Pancreas (tissue), 10 donors: ENCODE data around the gene PALLD. TPM values are rescaled to one million over a fixed set of nuclear protein-coding genes. Genes with fewer than 3 reads are reported as not detected.

Experiments
- ATAC-seq, 4 donors: fragments of 200-7000 bp; cut with Tn5 transposase; one replicate each; pipeline versions ENCODE4 v1.8.0 to v1.9.1; 2020; ENCODE audit warnings: mild to moderate bottlenecking in 4 of 4, moderate library complexity in 4 of 4
- DNase-seq, 6 donors: peaks; one replicate each; pipeline ENCODE4 v3.0.0-alpha.2; 2020
- FAIRE-seq: peaks from 2 replicates; lab custom pipeline; 2012; peaks lifted over from hg19 to GRCh38; lab: Jason Lieb, UNC
- H3K27ac ChIP-seq, 4 donors: fragments of 200-600 bp; sonication (generic); 1 replicate in 3 of 4; 2 replicates in 1 of 4; pipeline versions ENCODE4 v1.5.0 to v1.8.0; 2020
- H3K27me3 ChIP-seq, 4 donors: fragments of 200-600 bp; one replicate each; pipeline ENCODE4 v1.8.0; 2021
- H3K36me3 ChIP-seq, 3 donors: fragments of 200-600 bp; sonication (generic) in 1 of 3; one replicate each; pipeline versions ENCODE4 v1.5.0 to v1.8.0; 2020 to 2021
- H3K4me1 ChIP-seq, 3 donors: fragments of 200-600 bp; one replicate each; pipeline ENCODE4 v1.8.0; 2021
- H3K4me3 ChIP-seq, 4 donors: fragments of 200-600 bp; sonication (generic) in 2 of 4; one replicate each; pipeline versions ENCODE4 v1.5.0 to v1.8.0; 2020 to 2021
- H3K9me3 ChIP-seq, 4 donors: fragments of 200-600 bp; one replicate each; pipeline ENCODE4 v1.8.0; 2021
- CTCF ChIP-seq, 4 donors: fragments of 200-600 bp; sonication (generic) in 3 of 4; IDR thresholded peaks; one replicate each; pipeline versions ENCODE4 v1.5.0 to v1.8.0; 2021; ENCODE audit warnings: antibody characterized with exemption in 4 of 4
- WGBS, 2 donors: extraction: QIAGEN DNeasy Blood & Tissue Kit; methylation state at CpG; one replicate each; pipeline ENCODE4 v1.1.7; 2013; 5-methylcytosine and 5-hydroxymethylcytosine counted together
- intact Hi-C, 3 donors: fragments of 100-400 bp; cut with DNase I; formaldehyde crosslinking; loops; one replicate each; pipeline versions ENCODE4 v1.11.1 to v1.14.2; 2022
- polyA plus RNA-seq, 2 donors: library from polyadenylated mRNA; stranded (reverse); fragments of 200-250 nt; gene quantifications; one replicate each; pipeline ENCODE4 v1.2.3, GENCODE V29; 2013
- total RNA-seq, 6 donors: library from RNA; stranded (reverse); fragmentation: NEBNext Ultra II Directional in 4 of 6; extraction: Animal tissue kit (Norgen Biotek cat#: 25700) in 4 of 6; gene quantifications; one replicate each; pipeline versions ENCODE4 v1.2.1 to v1.2.4, GENCODE V29; 2021 to 2023
- donor health status: healthy with polysubstance abuse.
- donor health status: DM: no; HTN: no; CAD: no; lungs with moderate emphysema.
- donor health status: DM: no; HTN: no; CAD: no.
- donor health status: control.
- donor health status: control.
- donor health status: Bipolar disorder and iron deficiency.
- donor health status: DM: yes; HTN: yes; CAD: no.
- donor health status: DM: no; HTN: no; CAD: no.
- donor health status: DM: no; HTN: no; CAD: no.
- donor health status: DM: yes; HTN: yes; CAD: no.

PALLD gene
- total and polyA plus RNA-seq, 8 donors = 4.4 to 44.2 (median 14.1) TPM

GRCh38 chr4:168757500-168757899, 260.6 kb downstream of the PALLD start:
- no peak for DNase-seq
- no peaks in the 10 kb centered on the region for H3K9me3 ChIP-seq
- H3K36me3 ChIP-seq = no peaks in the 10 kb centered on the region
- intact Hi-C loops = no loop called here
- H3K27ac ChIP-seq = no peak overlapping the region
- H3K27me3 ChIP-seq = no peaks in the 10 kb centered on the region
- H3K4me1 ChIP-seq = no peaks in the 10 kb centered on the region
- FAIRE-seq = no peak
- no peak for TF ChIP-seq CTCF (IDR thresholded peaks at IDR 0.05)
- H3K4me3 ChIP-seq = no peak overlapping the region
- ATAC-seq = no peak
- 81 to 91% methylated on average over 8 of the region's 8 CpGs for WGBS, 2 donors

- DNase-seq (no peak), ATAC-seq (peak in 1 of 4 donors; percentile 46), FAIRE-seq (no peak)
- H3K4me3 ChIP-seq = no peak overlapping the region
- no peaks in the 10 kb centered on the region for H3K9me3 ChIP-seq
- TF ChIP-seq CTCF (IDR thresholded peaks at IDR 0.05) = no peak
- no peaks in the 10 kb centered on the region for H3K4me1 ChIP-seq
- no peak overlapping the region for H3K27ac ChIP-seq
- no peaks in the 10 kb centered on the region for H3K27me3 ChIP-seq
- WGBS, 2 donors = 55 to 62% methylated on average over 4 of the region's 4 CpGs
- no peaks in the 10 kb centered on the region for H3K36me3 ChIP-seq
- intact Hi-C loops = no loop called here
These were observed 261.6 kb downstream of the PALLD start for GRCh38 chr4:168758351-168758876.

- no peak for TF ChIP-seq CTCF (IDR thresholded peaks at IDR 0.05)
- Histone ChIP-seq H3K4me1 (no peaks in the 10 kb centered on the region), H3K27ac (no peak overlapping the region), H3K27me3 (no peaks in the 10 kb centered on the region), H3K4me3 (no peak overlapping the region), H3K9me3 (no peaks in the 10 kb centered on the region), H3K36me3 (no peaks in the 10 kb centered on the region)
- DNase-seq = no peak
- WGBS, 2 donors = 58 to 90% methylated on average over 1 of the region's 1 CpG
- FAIRE-seq = no peak
- intact Hi-C loops = no loop called here
- no peak for ATAC-seq
These were observed 262.5 kb downstream of the PALLD start for GRCh38 chr4:168759321-168759720.

GRCh38 chr4:168759959-168760527, 263.2 kb downstream of the PALLD start:
- Histone ChIP-seq H3K36me3 (no peaks in the 10 kb centered on the region), H3K4me3 (no peak overlapping the region), H3K4me1 (no peaks in the 10 kb centered on the region), H3K27ac (no peak overlapping the region), H3K27me3 (no peaks in the 10 kb centered on the region), H3K9me3 (no peaks in the 10 kb centered on the region)
- peak in 1 of 4 donors; percentile 53 for ATAC-seq
- no peak for FAIRE-seq
- intact Hi-C loops = no loop called here
- no peak for TF ChIP-seq CTCF (IDR thresholded peaks at IDR 0.05)
- 83 to 84% methylated on average over 10 of the region's 10 CpGs for WGBS, 2 donors
- DNase-seq = no peak

GRCh38 chr4:168761066-168761465, 264.2 kb downstream of the PALLD start:
- Histone ChIP-seq H3K4me1 (no peaks in the 10 kb centered on the region), H3K9me3 (no peaks in the 10 kb centered on the region), H3K36me3 (no peaks in the 10 kb centered on the region), H3K27ac (no peak overlapping the region), H3K27me3 (no peaks in the 10 kb centered on the region), H3K4me3 (no peak overlapping the region)
- 76 to 85% methylated on average over 4 of the region's 4 CpGs for WGBS, 2 donors
- ATAC-seq (no peak), FAIRE-seq (no peak), DNase-seq (no peak)
- intact Hi-C loops = no loop called here
- no peak for TF ChIP-seq CTCF (IDR thresholded peaks at IDR 0.05)
